HepG2 (cell line): ENCODE results near the gene TPSB2. TPM values are rescaled to one million over a fixed set of nuclear protein-coding genes. Genes with fewer than 3 reads are reported as not detected.

Experiments
- BHLHE40 ChIP-seq: IDR thresholded peaks from 2 replicates; pipeline ENCODE4 v1.6.1; 2011; ENCODE audit warnings: low read length, improper control_type of control experiment
- CCAR2 ChIP-seq: fragments of 200-400 bp; formaldehyde crosslinking; optimal IDR thresholded peaks from 2 replicates; pipeline ENCODE3; 2018; ENCODE audit warnings: low read depth, mild to moderate bottlenecking, low read length, moderate library complexity
- ELF1 ChIP-seq: sonication (generic); formaldehyde crosslinking; IDR thresholded peaks from 2 replicates; pipeline ENCODE4 v1.4.0; 2020; ENCODE audit warnings: missing genetic modification reagents
- HES4 ChIP-seq: sonication (generic); formaldehyde crosslinking; IDR thresholded peaks from 2 replicates; pipeline ENCODE4 v1.9.0; 2021; ENCODE audit warnings: mild to moderate bottlenecking, missing genetic modification reagents, borderline replicate concordance
- MAZ ChIP-seq, 2 experiments: sonication (generic) in 1 of 2; formaldehyde crosslinking in 1 of 2; IDR thresholded peaks; 2 replicates each; pipeline versions ENCODE4 v1.5.0 to v1.6.1; 2012 to 2020; ENCODE audit warnings: low read depth in 2 of 2, mild to moderate bottlenecking in 2 of 2, borderline replicate concordance in 1 of 2, improper control_type of control experiment in 1 of 2, low read length in 1 of 2, missing genetic modification reagents in 1 of 2, moderate library complexity in 1 of 2
- MTA3 ChIP-seq: sonication (generic); formaldehyde crosslinking; IDR thresholded peaks from 2 replicates; pipeline ENCODE4 v1.4.0; 2020; ENCODE audit warnings: missing genetic modification reagents
- PHF8 ChIP-seq: sonication (generic); formaldehyde crosslinking; IDR thresholded peaks from 2 replicates; pipeline ENCODE4 v1.5.0; 2020; ENCODE audit warnings: missing genetic modification reagents
- SALL2 ChIP-seq: sonication (generic); formaldehyde crosslinking; IDR thresholded peaks from 2 replicates; pipeline ENCODE4 v1.8.1; 2023; ENCODE audit warnings: mild to moderate bottlenecking, missing genetic modification reagents, inconsistent platforms
- SNRNP70 ChIP-seq: fragments of 200-400 bp; formaldehyde crosslinking; IDR thresholded peaks from 2 replicates; pipeline ENCODE4 v1.6.1; 2017; ENCODE audit warnings: mild to moderate bottlenecking, low read depth, low read length, moderate library complexity
- ZKSCAN8 ChIP-seq: IDR thresholded peaks from 2 replicates; pipeline ENCODE4 v1.6.1; 2016; ENCODE audit warnings: borderline replicate concordance, missing genetic modification reagents, missing compliant biosample characterization
- ZMYM2 ChIP-seq: sonication (generic); formaldehyde crosslinking; IDR thresholded peaks from 2 replicates; pipeline ENCODE4 v1.8.0; 2022; ENCODE audit warnings: mild to moderate bottlenecking, missing genetic modification reagents
- ZNF430 ChIP-seq: sonication (generic); formaldehyde crosslinking; IDR thresholded peaks from 2 replicates; pipeline ENCODE4 v1.9.0; 2021; ENCODE audit warnings: mild to moderate bottlenecking, missing genetic modification reagents
- ZNF75D ChIP-seq: sonication (generic); formaldehyde crosslinking; IDR thresholded peaks from 2 replicates; pipeline ENCODE4 v1.8.1; 2023; ENCODE audit warnings: missing genetic modification reagents, mild to moderate bottlenecking, borderline replicate concordance
- ZNF775 ChIP-seq: sonication (generic); formaldehyde crosslinking; IDR thresholded peaks from 2 replicates; pipeline ENCODE4 v1.4.0; 2020; ENCODE audit warnings: missing genetic modification reagents, mild to moderate bottlenecking, moderate library complexity, borderline replicate concordance
- ZNF777 ChIP-seq: sonication (generic); formaldehyde crosslinking; IDR thresholded peaks from 2 replicates; pipeline ENCODE4 v1.4.0; 2020; ENCODE audit warnings: missing genetic modification reagents
- polyA plus RNA-seq, 8 experiments: library from polyadenylated mRNA; depleted of rRNA in 3 of 8; stranded (reverse) in 7 of 8; unstranded in 1 of 8; fragments of >200 nt; fragmentation: Illumina TruSeq in 4 of 8; extraction: Trizol in 4 of 8; gene quantifications; 2 replicates each; pipeline versions ENCODE4 v1.2.1 to v1.2.3, GENCODE V29; 2011 to 2016; ENCODE audit warnings: low read depth in 4 of 8, missing spikeins in 1 of 8, mixed read lengths in 1 of 8; ENCODE audit not compliant: insufficient read depth in 1 of 8
- total RNA-seq, 5 experiments: library from RNA; depleted of rRNA; stranded (reverse); fragments of >200 nt; fragmentation: Illumina TruSeq; extraction: Trizol; gene quantifications; 2 replicates each; pipeline ENCODE4 v1.2.3, GENCODE V29; 2016; ENCODE audit warnings: low read depth in 1 of 5
- TF ChIP-seq, protein P1 (sequence below): sonication (generic); formaldehyde crosslinking; IDR thresholded peaks from 2 replicates; pipeline ENCODE4 v1.4.0; 2020; ENCODE audit warnings: mild to moderate bottlenecking, missing genetic modification reagents
- TF ChIP-seq, protein P2 (sequence below): sonication (generic); formaldehyde crosslinking; IDR thresholded peaks from 2 replicates; pipeline ENCODE4 v1.4.0; 2020; ENCODE audit warnings: missing genetic modification reagents
- TF ChIP-seq, protein P3 (sequence below): sonication (generic); formaldehyde crosslinking; IDR thresholded peaks from 2 replicates; pipeline ENCODE4 v1.4.0; 2020; ENCODE audit warnings: missing genetic modification reagents, borderline replicate concordance
- TF ChIP-seq, protein P4 (sequence below): sonication (generic); formaldehyde crosslinking; IDR thresholded peaks from 2 replicates; pipeline ENCODE4 v1.8.1; 2023; ENCODE audit warnings: mild to moderate bottlenecking, inconsistent platforms, moderate library complexity, missing genetic modification reagents, borderline replicate concordance
- TF ChIP-seq, protein P5 (sequence below): sonication (generic); formaldehyde crosslinking; IDR thresholded peaks from 2 replicates; pipeline ENCODE4 v1.9.0; 2022; ENCODE audit warnings: missing genetic modification reagents, mild to moderate bottlenecking, borderline replicate concordance

The TPSB2 gene
- total and polyA plus RNA-seq, 2 of the 13 experiments (the other 11 are each of a cell fraction or from before 2014, with no cell fraction given): not detected

DNA sequence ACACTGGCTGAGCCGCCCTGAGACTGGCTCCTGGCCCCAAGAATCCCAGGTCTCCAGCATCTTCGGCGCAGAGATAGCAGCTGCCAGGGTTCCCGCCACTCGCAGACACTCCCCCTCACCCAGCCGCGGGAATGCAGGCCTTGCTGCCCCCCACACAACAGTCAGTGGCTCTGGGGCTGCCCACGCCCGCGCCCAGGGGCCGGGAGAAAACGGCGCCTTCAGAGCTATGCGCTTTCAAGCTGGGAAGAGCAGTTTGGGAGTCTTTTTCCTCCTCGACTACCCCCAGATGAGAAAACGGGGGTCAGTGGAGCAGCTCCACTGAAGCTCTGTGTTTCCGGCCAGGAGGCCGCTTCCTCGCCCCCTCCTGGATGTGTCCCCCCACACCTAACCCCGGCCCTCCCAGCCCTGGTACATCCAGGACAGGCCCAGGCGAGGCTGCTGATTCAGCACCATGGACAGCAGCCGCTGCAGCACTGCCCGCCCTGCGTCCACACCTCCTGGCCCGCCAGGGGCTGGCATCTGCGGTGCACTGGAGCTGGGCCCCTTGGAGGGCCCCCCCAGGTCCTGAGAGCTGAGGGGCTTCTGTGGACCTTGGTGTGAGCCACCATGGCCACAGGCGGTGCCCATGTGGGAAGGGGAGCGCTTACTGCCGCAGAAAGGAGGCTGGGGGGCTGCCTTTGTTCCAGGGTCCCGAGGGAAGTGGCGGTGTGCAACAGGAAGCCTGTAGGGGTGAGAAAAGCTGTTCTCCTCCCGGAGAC is 41.4 kb downstream of the TPSB2 start (continued):
- TF ChIP-seq ZNF430 (peak; percentile 89), ZNF75D (CRISPR knock-in tag) (no peak), SALL2 (CRISPR knock-in tag) (peak; percentile 76; the same call in 1 of the 2 replicates), ZNF775 (no peak), MTA3 (CRISPR knock-in tag) (no peak), BHLHE40 (no peak), SNRNP70 (no peak), ZKSCAN8 (CRISPR knock-in tag) (no peak), HES4 (CRISPR knock-in tag) (peak; percentile 90; the same call in 1 of the 2 replicates), PHF8 (CRISPR knock-in tag) (no peak), MAZ (IDR thresholded peaks at IDR 0.05; ENCODE audit: borderline replicate concordance, low read depth, low read length) (no peak), MAZ (CRISPR knock-in tag; IDR thresholded peaks at IDR 0.05; ENCODE audit: low read depth) (0 out of 2 replicates have a peak, but pooled peaks have one; percentile 41), ELF1 (CRISPR knock-in tag) (no peak), ZMYM2 (no peak), ZNF777 (peak; percentile 62), CCAR2 (no peak)
- TF ChIP-seq, protein P1, sequence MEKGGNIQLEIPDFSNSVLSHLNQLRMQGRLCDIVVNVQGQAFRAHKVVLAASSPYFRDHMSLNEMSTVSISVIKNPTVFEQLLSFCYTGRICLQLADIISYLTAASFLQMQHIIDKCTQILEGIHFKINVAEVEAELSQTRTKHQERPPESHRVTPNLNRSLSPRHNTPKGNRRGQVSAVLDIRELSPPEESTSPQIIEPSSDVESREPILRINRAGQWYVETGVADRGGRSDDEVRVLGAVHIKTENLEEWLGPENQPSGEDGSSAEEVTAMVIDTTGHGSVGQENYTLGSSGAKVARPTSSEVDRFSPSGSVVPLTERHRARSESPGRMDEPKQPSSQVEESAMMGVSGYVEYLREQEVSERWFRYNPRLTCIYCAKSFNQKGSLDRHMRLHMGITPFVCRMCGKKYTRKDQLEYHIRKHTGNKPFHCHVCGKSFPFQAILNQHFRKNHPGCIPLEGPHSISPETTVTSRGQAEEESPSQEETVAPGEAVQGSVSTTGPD: 0 out of 2 replicates have a peak, but pooled peaks have one; percentile 22
- TF ChIP-seq, protein P2, sequence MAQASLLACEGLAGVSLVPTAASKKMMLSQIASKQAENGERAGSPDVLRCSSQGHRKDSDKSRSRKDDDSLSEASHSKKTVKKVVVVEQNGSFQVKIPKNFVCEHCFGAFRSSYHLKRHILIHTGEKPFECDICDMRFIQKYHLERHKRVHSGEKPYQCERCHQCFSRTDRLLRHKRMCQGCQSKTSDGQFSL (CRISPR knock-in tag): no peak
- TF ChIP-seq, protein P3, sequence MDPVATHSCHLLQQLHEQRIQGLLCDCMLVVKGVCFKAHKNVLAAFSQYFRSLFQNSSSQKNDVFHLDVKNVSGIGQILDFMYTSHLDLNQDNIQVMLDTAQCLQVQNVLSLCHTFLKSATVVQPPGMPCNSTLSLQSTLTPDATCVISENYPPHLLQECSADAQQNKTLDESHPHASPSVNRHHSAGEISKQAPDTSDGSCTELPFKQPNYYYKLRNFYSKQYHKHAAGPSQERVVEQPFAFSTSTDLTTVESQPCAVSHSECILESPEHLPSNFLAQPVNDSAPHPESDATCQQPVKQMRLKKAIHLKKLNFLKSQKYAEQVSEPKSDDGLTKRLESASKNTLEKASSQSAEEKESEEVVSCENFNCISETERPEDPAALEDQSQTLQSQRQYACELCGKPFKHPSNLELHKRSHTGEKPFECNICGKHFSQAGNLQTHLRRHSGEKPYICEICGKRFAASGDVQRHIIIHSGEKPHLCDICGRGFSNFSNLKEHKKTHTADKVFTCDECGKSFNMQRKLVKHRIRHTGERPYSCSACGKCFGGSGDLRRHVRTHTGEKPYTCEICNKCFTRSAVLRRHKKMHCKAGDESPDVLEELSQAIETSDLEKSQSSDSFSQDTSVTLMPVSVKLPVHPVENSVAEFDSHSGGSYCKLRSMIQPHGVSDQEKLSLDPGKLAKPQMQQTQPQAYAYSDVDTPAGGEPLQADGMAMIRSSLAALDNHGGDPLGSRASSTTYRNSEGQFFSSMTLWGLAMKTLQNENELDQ (CRISPR knock-in tag): peak; percentile 79; the same call in 1 of the 2 replicates
- TF ChIP-seq, protein P4, sequence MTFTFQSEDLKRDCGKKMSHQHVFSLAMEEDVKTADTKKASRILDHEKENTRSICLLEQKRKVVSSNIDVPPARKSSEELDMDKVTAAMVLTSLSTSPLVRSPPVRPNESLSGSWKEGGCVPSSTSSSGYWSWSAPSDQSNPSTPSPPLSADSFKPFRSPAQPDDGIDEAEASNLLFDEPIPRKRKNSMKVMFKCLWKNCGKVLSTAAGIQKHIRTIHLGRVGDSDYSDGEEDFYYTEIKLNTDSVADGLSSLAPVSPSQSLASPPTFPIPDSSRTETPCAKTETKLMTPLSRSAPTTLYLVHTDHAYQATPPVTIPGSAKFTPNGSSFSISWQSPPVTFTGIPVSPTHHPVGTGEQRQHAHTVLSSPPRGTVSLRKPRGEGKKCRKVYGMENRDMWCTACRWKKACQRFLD (CRISPR knock-in tag): peak; percentile 80; the same call in 1 of the 2 replicates
- TF ChIP-seq, protein P5, sequence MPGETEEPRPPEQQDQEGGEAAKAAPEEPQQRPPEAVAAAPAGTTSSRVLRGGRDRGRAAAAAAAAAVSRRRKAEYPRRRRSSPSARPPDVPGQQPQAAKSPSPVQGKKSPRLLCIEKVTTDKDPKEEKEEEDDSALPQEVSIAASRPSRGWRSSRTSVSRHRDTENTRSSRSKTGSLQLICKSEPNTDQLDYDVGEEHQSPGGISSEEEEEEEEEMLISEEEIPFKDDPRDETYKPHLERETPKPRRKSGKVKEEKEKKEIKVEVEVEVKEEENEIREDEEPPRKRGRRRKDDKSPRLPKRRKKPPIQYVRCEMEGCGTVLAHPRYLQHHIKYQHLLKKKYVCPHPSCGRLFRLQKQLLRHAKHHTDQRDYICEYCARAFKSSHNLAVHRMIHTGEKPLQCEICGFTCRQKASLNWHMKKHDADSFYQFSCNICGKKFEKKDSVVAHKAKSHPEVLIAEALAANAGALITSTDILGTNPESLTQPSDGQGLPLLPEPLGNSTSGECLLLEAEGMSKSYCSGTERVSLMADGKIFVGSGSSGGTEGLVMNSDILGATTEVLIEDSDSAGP (CRISPR knock-in tag): no peak
